ENCODE results near the gene CLDN6. TPM values are rescaled to one million over a fixed set of nuclear protein-coding genes. Genes with fewer than 3 reads are reported as not detected.
A peak's percentile ranks its signal among the peaks of the same experiment; 100 is the strongest.

The CLDN6 gene, protein sequence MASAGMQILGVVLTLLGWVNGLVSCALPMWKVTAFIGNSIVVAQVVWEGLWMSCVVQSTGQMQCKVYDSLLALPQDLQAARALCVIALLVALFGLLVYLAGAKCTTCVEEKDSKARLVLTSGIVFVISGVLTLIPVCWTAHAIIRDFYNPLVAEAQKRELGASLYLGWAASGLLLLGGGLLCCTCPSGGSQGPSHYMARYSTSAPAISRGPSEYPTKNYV
- not detected for polyA plus RNA-seq (2012; ENCODE audit: insufficient read depth, insufficient read length, low read depth)

DNA sequence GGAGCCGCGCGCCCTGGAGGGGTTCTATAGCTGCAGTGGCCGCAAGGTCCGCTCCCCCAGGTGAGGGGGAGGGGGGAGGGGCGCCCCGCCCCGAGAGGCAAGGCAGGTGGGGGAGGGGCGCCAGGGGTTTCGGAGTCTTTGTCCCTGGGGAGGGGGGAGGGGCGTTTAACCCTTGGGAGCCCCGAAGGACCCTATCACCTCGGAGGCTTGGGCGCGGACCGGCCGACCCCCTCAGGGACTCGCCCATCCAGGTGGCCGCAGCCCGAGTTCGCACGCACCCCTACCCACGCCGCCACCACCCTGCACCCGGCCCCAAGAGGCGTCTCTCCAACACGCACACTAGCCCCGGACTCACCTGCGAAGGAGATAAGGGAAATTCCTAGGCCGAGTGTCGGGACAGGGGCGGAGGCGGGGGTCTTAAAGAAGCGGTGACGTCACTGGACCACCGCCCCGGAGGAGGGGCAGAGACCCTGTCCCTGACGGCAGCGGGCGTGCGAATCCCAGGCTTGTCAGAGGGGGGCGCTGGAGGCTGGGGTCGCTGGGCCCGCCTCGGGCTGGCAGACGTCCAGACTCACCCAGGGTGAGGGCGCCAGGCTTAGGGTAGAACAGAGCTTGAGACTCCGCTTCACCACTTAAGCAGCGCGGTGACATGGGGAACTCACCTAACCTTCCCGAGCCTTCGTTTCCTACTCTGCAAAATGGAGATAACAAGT, at the start of gene CLDN6:
Gene CLDN6, minus strand, starts transcription at position 390 of the 713 bp plus-strand sequence. CDS start 2,162 bp downstream, outside the sequence.
- TF ChIP-seq, protein P1, sequence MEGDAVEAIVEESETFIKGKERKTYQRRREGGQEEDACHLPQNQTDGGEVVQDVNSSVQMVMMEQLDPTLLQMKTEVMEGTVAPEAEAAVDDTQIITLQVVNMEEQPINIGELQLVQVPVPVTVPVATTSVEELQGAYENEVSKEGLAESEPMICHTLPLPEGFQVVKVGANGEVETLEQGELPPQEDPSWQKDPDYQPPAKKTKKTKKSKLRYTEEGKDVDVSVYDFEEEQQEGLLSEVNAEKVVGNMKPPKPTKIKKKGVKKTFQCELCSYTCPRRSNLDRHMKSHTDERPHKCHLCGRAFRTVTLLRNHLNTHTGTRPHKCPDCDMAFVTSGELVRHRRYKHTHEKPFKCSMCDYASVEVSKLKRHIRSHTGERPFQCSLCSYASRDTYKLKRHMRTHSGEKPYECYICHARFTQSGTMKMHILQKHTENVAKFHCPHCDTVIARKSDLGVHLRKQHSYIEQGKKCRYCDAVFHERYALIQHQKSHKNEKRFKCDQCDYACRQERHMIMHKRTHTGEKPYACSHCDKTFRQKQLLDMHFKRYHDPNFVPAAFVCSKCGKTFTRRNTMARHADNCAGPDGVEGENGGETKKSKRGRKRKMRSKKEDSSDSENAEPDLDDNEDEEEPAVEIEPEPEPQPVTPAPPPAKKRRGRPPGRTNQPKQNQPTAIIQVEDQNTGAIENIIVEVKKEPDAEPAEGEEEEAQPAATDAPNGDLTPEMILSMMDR (IDR thresholded peaks at IDR 0.05; ENCODE audit: low read depth, low read length), result peak; percentile 40
- Histone ChIP-seq H3K27me3 (no peaks in the 10 kb centered on the region), H3K4me1 (peaks cover 18% of the 10 kb centered on the region)

DNA sequence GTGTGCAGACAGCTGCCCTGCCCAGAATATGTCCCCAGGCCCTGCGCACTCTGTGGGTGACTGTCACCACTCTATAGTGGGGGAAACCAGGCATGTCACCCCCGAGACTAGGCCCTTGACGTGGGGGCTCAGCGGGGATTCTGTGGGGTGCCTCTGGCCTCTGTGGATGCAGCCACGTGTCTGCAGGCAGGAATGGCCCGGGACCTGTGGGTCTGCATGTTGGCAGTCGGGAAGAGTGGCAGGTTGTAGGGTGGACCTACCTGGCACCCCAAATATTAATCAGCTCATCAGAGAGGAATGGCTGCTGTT, 48.4 kb upstream of the CLDN6 start:
- no peaks in the 10 kb centered on the region for H3K4me1 ChIP-seq
- H3K36me3 ChIP-seq, result no peaks in the 10 kb centered on the region
- H3K9me3 ChIP-seq, result no peaks in the 10 kb centered on the region; the same call in 1 of the 2 replicates
- DNase-seq, result no peak
- no peak overlapping the region for H3K4me3 ChIP-seq (ENCODE audit: low read depth, low read length)
- H3K27me3 ChIP-seq, result no peaks in the 10 kb centered on the region
- TF ChIP-seq, protein P1 (IDR thresholded peaks at IDR 0.05; ENCODE audit: low read depth, low read length), result no peak

More for the DNA sequence above, at the start of gene CLDN6:
- H3K36me3 ChIP-seq, result no peaks in the 10 kb centered on the region
- H3K4me3 ChIP-seq (ENCODE audit: low read depth, low read length), result no peak within 1 kb of the TSS
- no peaks in the 10 kb centered on the region for H3K9me3 ChIP-seq
- DNase-seq, result peak; percentile 68

DNA sequence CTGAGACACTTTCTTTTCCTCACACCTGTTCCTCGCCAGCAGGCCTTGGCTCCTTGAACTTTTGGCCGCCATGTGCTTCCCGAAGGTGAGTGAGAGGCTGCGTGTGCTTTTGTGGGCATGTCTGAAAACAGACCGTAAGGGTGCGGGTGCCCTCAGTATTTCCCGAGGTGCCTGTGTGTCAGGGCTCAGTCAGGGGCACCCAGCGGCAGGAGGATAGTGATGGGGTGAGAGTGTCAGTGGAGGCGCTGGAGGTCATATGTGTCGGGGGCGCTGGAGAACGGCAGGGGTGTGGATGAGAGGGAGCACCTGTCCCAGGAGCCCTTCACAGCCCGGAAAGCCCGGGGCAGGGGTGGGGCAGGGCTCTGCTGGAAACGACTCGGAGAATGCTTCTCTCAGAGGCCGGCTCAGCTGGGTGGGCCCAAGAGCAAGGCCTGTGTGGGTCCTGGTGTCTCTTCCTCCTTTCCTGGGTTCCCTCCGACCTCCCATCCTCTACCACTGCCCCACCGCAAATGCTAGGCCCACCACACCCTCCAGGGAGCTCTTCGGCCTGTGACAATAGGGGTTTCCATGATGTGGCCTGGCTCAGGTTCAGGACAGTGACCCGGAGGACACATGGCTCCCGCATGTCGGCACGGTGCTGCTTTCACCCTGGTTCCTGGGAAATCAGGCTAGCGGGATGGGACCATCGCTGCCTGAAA, 47.9 kb upstream of the CLDN6 start:
- Histone ChIP-seq H3K36me3 (no peaks in the 10 kb centered on the region), H3K4me1 (no peaks in the 10 kb centered on the region), H3K27me3 (no peaks in the 10 kb centered on the region), H3K4me3 (ENCODE audit: low read depth, low read length) (no peak overlapping the region), H3K9me3 (no peaks in the 10 kb centered on the region; the same call in 1 of the 2 replicates)
- TF ChIP-seq, protein P1 (IDR thresholded peaks at IDR 0.05; ENCODE audit: low read depth, low read length), result no peak
- DNase-seq, result no peak

DNA sequence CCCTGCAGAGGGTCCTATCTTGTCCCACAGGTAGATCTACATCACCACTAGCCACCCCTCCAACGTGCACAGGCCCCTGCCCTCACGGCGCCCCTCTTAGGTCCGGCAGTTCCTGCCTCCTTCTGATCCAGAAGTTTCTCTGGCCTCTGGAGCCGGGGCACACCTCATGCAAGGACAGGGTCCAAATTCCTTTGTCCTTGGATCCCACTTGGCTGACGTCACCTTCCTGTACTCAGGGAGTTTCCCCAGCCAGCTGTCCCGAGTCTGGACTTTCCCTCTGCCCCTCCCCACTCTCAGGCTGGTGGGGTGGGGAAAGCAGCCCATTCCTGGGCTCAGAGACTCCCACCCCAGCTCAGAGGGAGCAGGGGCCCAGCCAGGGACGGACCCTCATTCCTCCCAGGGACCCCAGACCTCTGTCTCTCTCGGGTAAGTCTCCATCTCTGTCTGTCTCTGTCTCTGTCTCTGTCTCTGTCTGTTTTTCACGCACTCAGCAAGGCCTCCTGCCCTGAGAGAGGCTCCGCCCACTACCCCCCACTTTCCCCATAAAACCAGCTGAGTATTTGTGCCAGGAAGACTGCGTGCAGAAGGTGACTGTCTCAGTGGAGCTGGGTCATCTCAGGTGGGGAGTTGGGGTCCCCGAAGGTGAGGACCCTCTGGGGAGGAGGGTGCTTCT, 47.2 kb upstream of the CLDN6 start, which contains the start of gene IL32:
Gene IL32, plus strand, starts transcription at position 572 of the 673 bp plus-strand sequence. CDS start 172 bp downstream, outside the sequence.
- H3K4me3 ChIP-seq (ENCODE audit: low read depth, low read length), result no peak within 1 kb of the TSS

DNA sequence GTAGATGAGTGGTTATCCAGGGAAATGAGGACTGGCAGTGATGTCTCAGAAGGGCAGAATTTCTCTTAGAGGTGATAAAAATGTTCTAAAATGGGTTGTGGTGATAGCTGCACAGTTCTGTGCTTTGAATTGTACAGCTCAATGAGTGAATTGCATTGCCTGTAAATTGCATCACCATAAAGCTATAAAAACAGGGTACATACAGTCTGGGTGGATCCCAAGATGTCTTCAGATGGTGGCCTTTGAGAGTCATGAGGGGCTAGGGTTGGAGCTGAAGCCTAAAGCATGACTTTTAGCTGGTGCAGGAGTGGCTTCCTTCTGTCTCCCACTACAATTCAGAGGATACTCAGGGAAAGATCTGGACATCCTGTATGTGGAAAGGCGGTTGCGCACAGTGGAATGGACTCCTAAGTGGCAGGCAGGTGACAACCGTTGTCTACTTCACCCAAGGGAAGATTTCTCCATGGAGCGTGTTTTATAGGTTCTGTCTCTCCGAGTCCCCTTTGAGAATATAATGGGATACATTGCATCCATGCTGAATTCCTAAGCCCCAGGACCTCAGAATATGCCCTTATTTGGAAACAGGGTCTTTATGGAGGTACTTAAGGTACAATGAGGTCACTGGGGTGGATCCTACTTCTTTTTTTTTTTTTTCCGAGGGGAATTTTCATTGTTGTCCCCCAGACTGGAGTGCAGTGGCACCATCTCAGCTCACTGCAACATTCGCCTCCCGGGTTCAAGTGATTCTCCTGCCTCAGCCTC, 45.8 kb upstream of the CLDN6 start:
- no peak for DNase-seq
- TF ChIP-seq, protein P1 (IDR thresholded peaks at IDR 0.05; ENCODE audit: low read depth, low read length), result no peak
- H3K9me3 ChIP-seq, result no peaks in the 10 kb centered on the region; the same call in 1 of the 2 replicates
- no peak overlapping the region for H3K4me3 ChIP-seq (ENCODE audit: low read depth, low read length)
- no peaks in the 10 kb centered on the region for H3K27me3 ChIP-seq
- H3K36me3 ChIP-seq, result no peaks in the 10 kb centered on the region
- H3K4me1 ChIP-seq, result no peaks in the 10 kb centered on the region

More for the DNA sequence above, 47.2 kb upstream of the CLDN6 start, which contains the start of gene IL32:
- no peak for DNase-seq
- TF ChIP-seq, protein P1 (IDR thresholded peaks at IDR 0.05; ENCODE audit: low read depth, low read length), result no peak
- Histone ChIP-seq H3K9me3 (no peaks in the 10 kb centered on the region; the same call in 1 of the 2 replicates), H3K4me1 (no peaks in the 10 kb centered on the region), H3K36me3 (no peaks in the 10 kb centered on the region), H3K27me3 (no peaks in the 10 kb centered on the region)
